ENCODE results near the gene TENT5A.

The TENT5A gene

DNA sequence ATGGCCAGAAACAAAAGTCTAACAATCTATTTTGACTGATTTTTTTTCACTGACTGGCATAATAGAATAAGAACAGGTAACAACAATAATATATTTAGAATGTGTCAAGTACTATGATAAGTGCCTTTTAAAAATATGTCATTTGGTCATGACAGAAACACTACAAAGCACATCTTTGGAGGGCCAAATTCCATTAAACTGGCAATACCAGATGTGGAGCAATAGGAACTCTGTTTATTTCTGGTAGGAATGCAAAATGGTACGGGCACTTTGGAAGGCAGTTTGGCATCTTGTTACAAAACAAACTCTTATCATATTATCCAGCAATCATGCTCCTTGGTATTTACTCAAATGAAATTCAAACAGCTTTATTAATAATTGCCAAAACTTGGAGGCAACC, 39.3 kb downstream of the TENT5A start:
- no peak for DNase-seq (ENCODE audit: low read depth in 2 of 2)

GRCh38 chr6:81708113-81708699, 44.3 kb downstream of the TENT5A start:
- no peak for DNase-seq (ENCODE audit: low read depth in 2 of 2)

DNA sequence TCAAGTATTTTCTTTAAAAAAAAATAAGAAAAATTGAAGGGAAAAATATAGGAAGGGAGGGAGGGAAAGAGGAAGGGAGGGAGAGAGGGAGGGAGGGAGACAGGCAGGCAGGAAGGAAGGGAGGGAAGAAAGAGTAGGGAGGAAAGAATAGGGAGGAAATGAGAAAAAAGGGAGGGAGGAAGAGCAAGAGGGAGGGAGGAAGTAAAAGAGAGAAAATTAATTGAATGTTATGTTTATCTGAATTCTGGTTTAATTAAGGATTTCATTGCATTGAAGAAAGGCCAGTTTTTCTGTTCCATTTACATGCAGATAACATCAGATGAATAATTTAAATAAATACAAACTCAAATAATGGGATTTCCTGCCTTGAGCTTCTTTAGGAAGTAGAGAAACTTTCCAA, 47.8 kb downstream of the TENT5A start:
- DNase-seq (ENCODE audit: low read depth in 2 of 2): no peak

- DNase-seq (ENCODE audit: low read depth in 2 of 2): no peak
Measured at GRCh38 chr6:81700414-81700813, 52.1 kb downstream of the TENT5A start.

GRCh38 chr6:81697559-81697958, 54.9 kb downstream of the TENT5A start:
- no peak for DNase-seq (ENCODE audit: low read depth in 2 of 2)

- no peak for DNase-seq (ENCODE audit: low read depth in 2 of 2)
Measured at GRCh38 chr6:81696524-81696923, 56.0 kb downstream of the TENT5A start.

Data from stimulated activated CD4-positive, alpha-beta T cell treated with anti-CD3 and anti-CD28 coated beads, Interleukin-1b, Interleukin-23, amount 100 ng/mL, for 1 hour (primary cell).